AG09309 (cell line): ENCODE measurements around the gene LYZL6.

Experiments
- DNase-seq: peaks from one replicate; pipeline ENCODE4 v3.0.0-alpha.2; 2010; ENCODE audit warnings: low read depth
- H3K4me3 ChIP-seq: 2 replicates; pipeline ENCODE4 v1.5.1; 2011; ENCODE audit warnings: mild to moderate bottlenecking, low read depth, low read length, moderate library complexity; ENCODE audit not compliant: control insufficient read depth
- CTCF ChIP-seq: IDR thresholded peaks from 2 replicates; pipeline ENCODE4 v1.5.1; 2011; ENCODE audit warnings: mild to moderate bottlenecking, low read depth, low read length, inconsistent platforms; ENCODE audit not compliant: insufficient read depth, control insufficient read depth; ENCODE audit errors: missing control alignments

The LYZL6 gene

GRCh38 chr17:35913609-35914008 is 29.9 kb downstream of the LYZL6 start:
- DNase-seq, result no peak
- no peak for TF ChIP-seq CTCF
- H3K4me3 ChIP-seq, result no peak overlapping the region

GRCh38 chr17:35912942-35913341 is 30.6 kb downstream of the LYZL6 start:
- DNase-seq, result no peak
- no peak overlapping the region for H3K4me3 ChIP-seq
- TF ChIP-seq CTCF, result no peak

GRCh38 chr17:35912339-35912912 is 31.1 kb downstream of the LYZL6 start:
- no peak for DNase-seq
- no peak overlapping the region for H3K4me3 ChIP-seq
- TF ChIP-seq CTCF, result no peak

GRCh38 chr17:35909408-35909807 is 34.1 kb downstream of the LYZL6 start:
- no peak overlapping the region for H3K4me3 ChIP-seq
- no peak for TF ChIP-seq CTCF
- DNase-seq, result no peak

- no peak for DNase-seq
- H3K4me3 ChIP-seq, result no peak overlapping the region
- TF ChIP-seq CTCF, result no peak
Measured at GRCh38 chr17:35907691-35908090, 35.8 kb downstream of the LYZL6 start.

GRCh38 chr17:35906926-35907637 is 36.4 kb downstream of the LYZL6 start:
- TF ChIP-seq CTCF, result no peak
- no peak overlapping the region for H3K4me3 ChIP-seq
- DNase-seq, result no peak
